GM12878 (cell line): Measurements from ENCODE around the gene ZBTB37. TPM values are rescaled to one million over a fixed set of nuclear protein-coding genes. Genes with fewer than 3 reads are reported as not detected.

Source experiments
- ATAC-seq: fragments of 200-7000 bp; cut with Tn5 transposase; 3 replicates; pipeline ENCODE4 v1.9.1; 2020; ENCODE audit warnings: mild to moderate bottlenecking, moderate library complexity
- BruUV-seq: library from RNA; stranded (reverse); fragments of 400-500 nt; replicated peaks from 2 replicates; lab custom pipeline; 2021; lab: Mats Ljungman, UMichigan
- CTCF ChIA-PET: fragments of 300-600 bp; sonication (Branson Sonifier 250); formaldehyde crosslinking; extraction: SDS; loops from one replicate; lab custom pipeline; 2021; ENCODE audit warnings: inconsistent platforms; lab: Yijun Ruan, JAX
- POLR2A ChIA-PET: fragments of 350-600 bp; formaldehyde crosslinking; extraction: SDS; loops from one replicate; lab custom pipeline; 2021; ENCODE audit warnings: inconsistent platforms; lab: Charles Lee
- RAD21 ChIA-PET: fragments of 300-600 bp; sonication (Branson Sonifier 250); formaldehyde crosslinking; loops from one replicate; lab custom pipeline; 2023; ENCODE audit warnings: antibody characterized with exemption; ENCODE audit not compliant: unreplicated experiment; lab: Charles Lee
- SMC1A ChIA-PET: fragments of 300-600 bp; sonication (Branson Sonifier 250); formaldehyde crosslinking; loops from one replicate; lab custom pipeline; 2023; ENCODE audit not compliant: unreplicated experiment, uncharacterized antibody; lab: Charles Lee
- DNase-seq: peaks from one replicate; pipeline ENCODE4 v3.0.0-alpha.2; 2011; ENCODE audit warnings: low read depth, low spot score
- FAIRE-seq: peaks from 3 replicates; lab custom pipeline; 2011; peaks lifted over from hg19 to GRCh38; lab: Jason Lieb, UNC
- H2AFZ ChIP-seq: 2 replicates; pipeline ENCODE4 v1.6.0; 2011; ENCODE audit warnings: low read depth, low read length, control low read depth; ENCODE audit not compliant: control insufficient read depth
- H3K27ac ChIP-seq: 2 replicates; pipeline ENCODE4 v1.5.1; 2011; ENCODE audit warnings: control low read depth; ENCODE audit not compliant: control insufficient read depth, insufficient read depth
- H3K27me3 ChIP-seq, 2 experiments: replicated peaks in 1 of 2; 2 replicates each; pipeline versions ENCODE4 v1.6.0 to v1.6.1; 2011; ENCODE audit warnings: low read length in 1 of 2; ENCODE audit not compliant: control insufficient read depth in 2 of 2, insufficient read depth in 2 of 2
- H3K36me3 ChIP-seq, 2 experiments: 2 replicates each; pipeline ENCODE4 v1.5.1; 2011; ENCODE audit warnings: low read length in 1 of 2; ENCODE audit not compliant: control insufficient read depth in 2 of 2, insufficient read depth in 2 of 2
- H3K4me1 ChIP-seq: 2 replicates; pipeline ENCODE4 v1.6.1; 2011; ENCODE audit warnings: mild to moderate bottlenecking, low read length, moderate library complexity, mixed read lengths; ENCODE audit not compliant: control insufficient read depth, insufficient read depth
- H3K4me2 ChIP-seq: 2 replicates; pipeline ENCODE4 v1.6.0; 2011; ENCODE audit warnings: control low read depth; ENCODE audit not compliant: control insufficient read depth, insufficient read depth
- H3K4me3 ChIP-seq: fragments of 200-600 bp; sonication (generic); 2 replicates; pipeline ENCODE4 v1.5.1; 2016
- H3K79me2 ChIP-seq: 2 replicates; pipeline ENCODE4 v1.6.0; 2011; ENCODE audit warnings: low read length; ENCODE audit not compliant: control insufficient read depth, insufficient read depth
- H3K9ac ChIP-seq: 2 replicates; pipeline ENCODE4 v1.8.0; 2011; ENCODE audit warnings: low read length, control low read depth, mixed read lengths; ENCODE audit not compliant: control insufficient read depth, insufficient read depth
- H3K9me3 ChIP-seq: replicated peaks from 3 replicates; pipeline ENCODE4 v1.5.1; 2011; ENCODE audit warnings: mild to moderate bottlenecking, low read length; ENCODE audit not compliant: control insufficient read depth, insufficient read depth
- H4K20me1 ChIP-seq: 2 replicates; pipeline ENCODE4 v1.6.0; 2011; ENCODE audit not compliant: control insufficient read depth, insufficient read depth
- BACH1 ChIP-seq: fragments of 450-650 bp; IDR thresholded peaks from 2 replicates; pipeline ENCODE4 v1.6.1; 2017; ENCODE audit warnings: mild to moderate bottlenecking, borderline replicate concordance
- BMI1 ChIP-seq: fragments of 450-650 bp; IDR thresholded peaks from 2 replicates; pipeline ENCODE4 v1.6.1; 2016; ENCODE audit warnings: mild to moderate bottlenecking, moderate library complexity, borderline replicate concordance
- CBX5 ChIP-seq: sonication (generic); IDR thresholded peaks from 2 replicates; pipeline ENCODE4 v1.6.1; 2016; ENCODE audit warnings: low read depth, moderate library complexity, mild to moderate bottlenecking, inconsistent platforms
- ETV6 ChIP-seq, 2 experiments: fragments of 450-650 bp in 1 of 2; IDR thresholded peaks in 1 of 2; conservative IDR thresholded peaks in 1 of 2; 2 replicates each; pipeline ENCODE4 v1.6.1; 2014; ENCODE audit warnings: antibody characterized with exemption in 1 of 2, borderline replicate concordance in 1 of 2, low read depth in 1 of 2, mild to moderate bottlenecking in 1 of 2, moderate library complexity in 1 of 2
- GABPA ChIP-seq: IDR thresholded peaks from 2 replicates; pipeline ENCODE4 v1.6.1; 2014; ENCODE audit warnings: antibody characterized with exemption, low read depth, mild to moderate bottlenecking, inconsistent platforms
- MYC ChIP-seq: IDR thresholded peaks from 2 replicates; pipeline ENCODE4 v1.6.1; 2011; ENCODE audit warnings: mild to moderate bottlenecking, low read length, moderate library complexity, inconsistent platforms; ENCODE audit not compliant: insufficient read depth, insufficient replicate concordance, insufficient read length, severe bottlenecking
- NR2C2 ChIP-seq: IDR thresholded peaks from 2 replicates; pipeline ENCODE4 v1.6.1; 2011; ENCODE audit warnings: borderline replicate concordance, low read depth; ENCODE audit not compliant: control insufficient read depth, insufficient read length
- PML ChIP-seq: IDR thresholded peaks from 2 replicates; pipeline ENCODE4 v1.6.1; 2012; ENCODE audit warnings: low read length, inconsistent platforms
- POLR2AphosphoS5 ChIP-seq: IDR thresholded peaks from 2 replicates; pipeline ENCODE4 v1.6.1; 2011; ENCODE audit warnings: mild to moderate bottlenecking, low read length, inconsistent platforms
- PRDM15 ChIP-seq: fragments of 450-650 bp; formaldehyde crosslinking; IDR thresholded peaks from 2 replicates; pipeline ENCODE4 v1.4.0; 2020; ENCODE audit warnings: mild to moderate bottlenecking, moderate library complexity
- RAD51 ChIP-seq: fragments of 450-650 bp; IDR thresholded peaks from 2 replicates; pipeline ENCODE4 v1.6.1; 2016; ENCODE audit warnings: moderate library complexity, mild to moderate bottlenecking, inconsistent platforms
- RCOR1 ChIP-seq: conservative IDR thresholded peaks from 2 replicates; pipeline ENCODE4 v1.6.1; 2012; ENCODE audit warnings: low read depth, low read length, improper control_type of control experiment
- RUNX3 ChIP-seq: IDR thresholded peaks from 2 replicates; pipeline ENCODE4 v1.6.1; 2012; ENCODE audit warnings: low read length, inconsistent platforms
- SRF ChIP-seq, 2 experiments: IDR thresholded peaks; 2 replicates each; pipeline ENCODE4 v1.6.1; 2011; ENCODE audit warnings: low read depth in 2 of 2, low read length in 2 of 2, mild to moderate bottlenecking in 1 of 2, moderate library complexity in 1 of 2
- SUPT20H ChIP-seq: IDR thresholded peaks from 2 replicates; pipeline ENCODE4 v1.6.1; 2011; ENCODE audit warnings: low read depth, mild to moderate bottlenecking, low read length, moderate library complexity, borderline replicate concordance; ENCODE audit not compliant: control insufficient read depth
- ZBED1 ChIP-seq: IDR thresholded peaks from 2 replicates; pipeline ENCODE4 v1.6.1; 2016; ENCODE audit warnings: borderline replicate concordance
- ZNF622 ChIP-seq: fragments of 450-650 bp; IDR thresholded peaks from 2 replicates; pipeline ENCODE4 v1.6.1; 2017; ENCODE audit warnings: mild to moderate bottlenecking, inconsistent platforms
- ZZZ3 ChIP-seq: IDR thresholded peaks from 2 replicates; pipeline ENCODE4 v1.6.1; 2011; ENCODE audit warnings: low read depth; ENCODE audit not compliant: control insufficient read depth, insufficient read length
- WGBS: methylation state at CpG from one replicate; pipeline ENCODE4 v1.1.6; 2016; ENCODE audit warnings: low lambda C conversion rate; ENCODE audit not compliant: insufficient replicate concordance, insufficient coverage; ENCODE audit errors: missing lambda C conversion rate; 5-methylcytosine and 5-hydroxymethylcytosine counted together
- in situ Hi-C: fragments of 300-500 bp; cut with MboI; formaldehyde crosslinking; loops from 9 replicates; pipeline ENCODE4 v1.14.3; 2018; ENCODE audit warnings: mixed read lengths
- intact Hi-C: fragments of 100-400 bp; cut with micrococcal nuclease; formaldehyde crosslinking; loops from one replicate; pipeline ENCODE4 v1.14.2; 2022; ENCODE audit not compliant: unreplicated experiment
- polyA plus RNA-seq, 11 experiments: library from polyadenylated mRNA; depleted of rRNA in 4 of 11; unstranded in 6 of 11; stranded (reverse) in 5 of 11; fragments of >200 nt; fragmentation: Nextera tagmentation in 4 of 11; fragmentation: Illumina TruSeq in 1 of 11; extraction: Ambion mirVana in 4 of 11; extraction: Trizol in 1 of 11; gene quantifications; 1 replicate in 1 of 11; 2 replicates in 10 of 11; pipeline versions ENCODE4 v1.2.1 to v1.2.3, GENCODE V29; 2011 to 2016; ENCODE audit warnings: inconsistent platforms in 2 of 11, missing spikeins in 2 of 11, low read depth in 1 of 11
- total RNA-seq, 4 experiments: library from RNA; depleted of rRNA in 3 of 4; stranded (reverse); fragments of >200 nt in 3 of 4; fragmentation: Illumina TruSeq in 1 of 4; extraction: Trizol in 1 of 4; gene quantifications; 2 replicates each; pipeline versions ENCODE4 v1.2.1 to v1.2.3, GENCODE V29; 2013 to 2021

The ZBTB37 gene
- total and polyA plus RNA-seq, 10 of the 15 experiments (the other 5 are each of a cell fraction or from before 2014, with no cell fraction given) = 0.16 to 5.7 (median 1.9) TPM

GRCh38 chr1:173865468-173866164 is 2.6 kb upstream of the ZBTB37 start:
- Histone ChIP-seq H3K9ac (peak overlapping the region; percentile 73), H3K4me2 (peak overlapping the region; percentile 76), H3K9me3 (no peaks in the 10 kb centered on the region), H3K27ac (peak overlapping the region; percentile 89), H4K20me1 (no peaks in the 10 kb centered on the region), H3K4me1 (peaks cover 11% of the 10 kb centered on the region), H3K27me3 (no peaks in the 10 kb centered on the region), H3K36me3 (peaks cover 4 to 31% of the 10 kb centered on the region in 2 experiments), H3K4me3 (peak overlapping the region; percentile 81), H3K79me2 (peaks cover 44% of the 10 kb centered on the region), H2AFZ (no peak overlapping the region)
- SMC1A ChIA-PET = interaction anchor here (0.9 to 1.4 kb wide), 5 partner anchors 11 to 437 kb away, joined by 3 to 5 read pairs (median 3); no protein-coding TSS in a partner anchor
- no peak for DNase-seq
- CTCF ChIA-PET = interaction anchor here (0.5 to 3.9 kb wide), 11 partner anchors 14 to 1123 kb away, joined by 3 to 15 read pairs (median 3); partner anchors contain the start of genes CENPL, DARS2 and KLHL20
- POLR2A ChIA-PET = interaction anchor here (1.0 to 1.6 kb wide), 3 partner anchors 42 to 156 kb away, joined by 3 to 6 read pairs (median 3); partner anchors contain the start of genes CENPL, DARS2 and KLHL20
- 0% methylated on average over 4 of the region's 4 CpGs for WGBS
- ATAC-seq = no peak
- RAD21 ChIA-PET = interaction anchor here (0.5 to 1.3 kb wide), 2 partner anchors 296 to 436 kb away, joined by 3 read pairs; no protein-coding TSS in a partner anchor
- no peak for FAIRE-seq
- no TSS peak for BruUV-seq
- intact Hi-C loops (loop anchor here (5.0 to 10.0 kb wide), 4 partner anchors 139 to 349 kb away; partner anchors contain the start of genes RABGAP1L and RC3H1), in situ Hi-C loops (no loop called here)
- TF ChIP-seq ZZZ3 = no peak
- TF ChIP-seq BACH1 = 0 out of 2 replicates have a peak, but pooled peaks have one; percentile 25
- no peak for TF ChIP-seq CBX5
- peak; percentile 68 for TF ChIP-seq POLR2AphosphoS5
- 0 out of 2 replicates have a peak, but pooled peaks have one; percentile 26 for TF ChIP-seq PML
- no peak for TF ChIP-seq GABPA
- TF ChIP-seq SUPT20H = no peak
- no peak for TF ChIP-seq ETV6 (conservative IDR thresholded peaks at IDR 0.05 in 1 of 2, IDR thresholded peaks at IDR 0.05 in 1 of 2; ENCODE audit: borderline replicate concordance in 1 of 2, low read depth in 1 of 2)
- peak; percentile 56; the same call in 1 of the 2 replicates for TF ChIP-seq ZBED1
- TF ChIP-seq NR2C2 = no peak
- no peak for TF ChIP-seq ZNF622
- TF ChIP-seq MYC = no peak
- peak; percentile 48; the same call in 1 of the 2 replicates for TF ChIP-seq BMI1
- TF ChIP-seq RAD51 = no peak
- TF ChIP-seq PRDM15 = no peak
- TF ChIP-seq RUNX3 = no peak
- no peak for TF ChIP-seq RCOR1
- no peak for TF ChIP-seq SRF (IDR thresholded peaks at IDR 0.05; ENCODE audit: low read depth in 2 of 2, low read length in 2 of 2)
